NAMALWA (cell line): Measurements from ENCODE around the gene SFSWAP.

ENCODE experiments used
- DNase-seq: peaks from one replicate; pipeline ENCODE4 v3.0.0-alpha.2; 2015; ENCODE audit warnings: low spot score

Gene SFSWAP

DNA sequence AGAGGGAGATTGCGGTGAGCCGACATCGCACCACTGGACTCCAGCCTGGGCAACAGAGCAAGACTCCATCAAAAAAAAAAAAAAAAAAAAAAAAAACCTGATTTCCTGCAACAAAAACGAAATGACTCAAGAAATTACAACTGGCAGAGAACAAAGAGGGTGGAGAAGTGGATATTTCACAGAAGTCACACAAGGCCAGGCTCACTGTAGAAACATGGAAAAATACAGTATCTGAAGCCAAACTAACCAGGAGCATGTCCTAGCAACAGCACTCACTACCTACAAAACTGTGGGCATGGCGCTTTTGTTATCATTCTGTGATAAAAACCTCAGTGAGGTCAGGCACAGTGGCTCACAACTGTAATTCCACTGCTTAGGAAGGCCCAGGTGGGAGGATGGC lies 105.6 kb downstream of the SFSWAP start:
- DNase-seq: no peak

DNA sequence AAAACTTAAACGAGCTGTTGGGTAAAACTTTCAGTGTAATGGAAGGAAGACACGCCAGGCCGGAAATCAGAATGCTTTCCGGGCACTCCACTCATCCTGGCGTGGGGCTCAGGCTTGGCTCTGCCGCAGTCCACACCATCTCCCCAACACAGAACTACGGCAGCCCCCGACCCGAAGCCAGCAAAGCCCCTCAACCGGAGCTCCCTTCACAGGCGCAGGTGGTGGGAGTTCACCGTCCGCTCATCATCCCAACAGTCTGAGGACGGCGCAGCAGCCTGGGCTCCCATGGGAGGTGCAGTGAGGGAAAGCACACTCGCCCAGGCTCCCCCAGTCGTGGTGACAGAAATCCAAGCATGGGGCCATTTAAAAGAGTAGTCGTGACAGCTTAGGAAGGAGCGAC lies 106.4 kb downstream of the SFSWAP start:
- no peak for DNase-seq

DNA sequence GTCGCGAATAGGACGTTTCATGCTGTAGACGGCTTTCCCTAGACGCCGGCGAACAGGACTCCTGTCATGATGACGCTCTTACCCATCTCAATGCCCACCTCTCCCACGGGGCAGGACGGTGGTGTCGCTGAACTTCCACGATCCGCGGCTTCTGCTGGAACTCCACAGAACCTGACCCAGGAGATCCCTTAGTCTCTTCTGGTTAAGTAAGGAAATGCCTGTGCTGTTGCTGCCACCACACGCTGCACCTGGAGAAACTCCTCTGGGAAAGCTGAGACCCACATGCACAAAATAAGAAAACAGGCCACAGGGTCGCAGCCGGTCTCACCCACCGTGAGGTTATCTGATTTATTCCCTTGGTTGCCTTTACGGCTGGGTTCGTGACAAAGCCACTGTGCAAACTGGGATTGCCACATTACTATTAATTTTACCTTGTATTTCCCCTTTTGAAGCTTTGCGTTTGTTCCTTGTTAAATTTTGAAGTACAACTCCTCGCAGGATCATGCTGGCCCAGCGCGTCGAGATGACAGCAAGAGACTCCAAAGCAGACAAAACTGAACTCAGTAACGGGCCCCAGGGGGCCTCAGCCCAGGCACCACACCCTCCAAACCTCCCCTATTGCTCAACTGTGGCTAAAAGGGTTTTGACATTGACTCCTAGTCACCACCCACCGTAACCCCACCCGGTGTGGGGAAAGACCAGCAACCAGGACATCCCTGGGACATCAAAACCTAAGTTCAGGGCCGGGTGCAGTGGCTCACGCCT lies 108.1 kb downstream of the SFSWAP start:
- DNase-seq: no peak

DNA sequence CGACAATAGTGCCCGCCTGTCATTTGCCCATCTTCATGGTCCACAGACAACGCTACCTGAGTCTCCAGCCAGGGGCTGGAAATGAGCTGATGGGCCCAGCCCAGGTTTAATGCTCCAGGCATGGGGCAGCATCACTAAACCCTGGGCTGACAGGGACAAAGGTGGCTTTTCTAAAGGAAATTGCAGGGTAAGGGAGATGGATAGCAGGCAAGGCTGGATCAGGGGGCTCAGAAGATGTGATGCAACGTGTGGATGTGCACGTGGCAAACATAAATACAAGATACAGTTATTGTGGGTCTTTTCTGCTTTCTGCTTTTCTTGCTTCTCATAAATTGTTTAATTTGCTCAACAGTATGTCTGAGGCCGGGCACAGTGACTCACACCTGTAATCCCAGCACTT lies 113.6 kb downstream of the SFSWAP start:
- DNase-seq: no peak

DNA sequence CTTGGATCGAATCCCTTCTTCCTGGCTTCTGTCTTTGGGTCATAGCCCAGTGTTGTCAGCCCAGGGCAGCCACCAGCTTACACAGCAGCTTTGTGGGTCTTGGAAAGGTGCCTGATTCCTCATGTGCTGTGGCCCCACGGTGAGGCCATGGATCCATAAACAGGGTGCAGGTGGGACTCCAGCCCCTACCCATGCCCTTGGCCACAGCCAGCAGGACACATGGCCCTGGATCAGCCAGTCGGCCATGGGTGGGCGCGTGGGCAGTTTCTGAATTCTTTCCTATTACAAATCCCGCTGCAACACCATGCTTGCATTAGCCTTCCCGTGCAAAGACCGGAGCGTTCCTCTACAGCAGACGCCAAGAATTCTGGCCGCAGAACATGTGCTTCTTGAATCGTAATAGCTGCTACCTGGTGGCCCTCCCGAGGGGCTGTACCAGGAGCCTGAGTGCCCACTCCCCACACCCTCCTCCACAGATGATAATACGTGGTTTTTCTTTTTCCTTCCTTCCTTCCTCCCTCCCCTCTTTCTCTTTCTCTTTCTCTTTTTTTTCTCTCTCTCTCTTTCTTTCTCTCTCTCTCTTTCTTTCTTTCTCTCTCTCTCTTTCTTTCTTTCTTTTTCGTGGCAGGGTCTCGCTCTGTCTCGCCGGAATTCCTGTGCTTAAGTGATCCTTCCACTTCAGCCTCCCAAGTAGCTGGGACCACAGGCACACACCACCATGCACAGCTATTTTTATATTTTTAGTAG lies 114.4 kb downstream of the SFSWAP start:
- DNase-seq: no peak

DNA sequence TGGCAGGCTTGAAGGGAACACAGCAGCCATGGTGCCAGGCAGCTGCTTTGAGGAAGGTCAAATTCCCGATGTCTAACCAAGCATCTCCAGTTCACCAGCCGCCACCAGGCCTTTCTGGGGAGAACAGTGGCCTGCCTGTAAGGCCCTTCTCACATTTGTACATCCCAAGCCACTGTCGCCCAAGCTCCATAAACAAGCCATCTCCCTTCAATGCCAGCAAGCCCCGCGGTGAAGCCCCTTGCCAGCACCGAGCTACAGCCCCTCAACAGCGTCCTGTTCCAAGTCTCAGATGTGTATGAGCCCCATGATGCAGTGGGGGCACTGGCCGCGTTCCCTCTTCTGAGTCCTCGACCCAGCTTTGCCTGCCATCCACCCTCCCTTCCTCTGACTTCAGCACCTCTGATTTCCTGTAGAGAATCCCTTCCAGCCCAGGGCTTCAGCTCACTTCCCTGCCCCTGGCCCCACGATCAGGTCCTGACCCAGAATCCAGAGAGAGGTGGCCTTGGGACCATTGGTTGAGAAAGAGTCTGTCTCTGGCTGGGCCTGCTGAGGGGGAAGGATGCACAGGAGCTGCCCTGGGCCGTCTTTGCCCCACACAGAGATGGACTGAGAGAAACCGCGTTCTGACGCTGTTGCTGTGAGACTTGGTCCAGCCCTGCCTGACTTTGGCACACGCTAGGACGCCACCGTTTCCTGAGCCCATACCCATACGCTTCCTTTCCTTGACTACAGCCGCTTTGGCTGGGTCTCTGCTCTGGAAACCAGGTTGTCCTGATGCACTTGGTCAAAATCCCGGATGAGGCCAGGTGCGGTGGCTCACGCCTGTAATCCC lies 115.4 kb downstream of the SFSWAP start:
- no peak for DNase-seq

DNA sequence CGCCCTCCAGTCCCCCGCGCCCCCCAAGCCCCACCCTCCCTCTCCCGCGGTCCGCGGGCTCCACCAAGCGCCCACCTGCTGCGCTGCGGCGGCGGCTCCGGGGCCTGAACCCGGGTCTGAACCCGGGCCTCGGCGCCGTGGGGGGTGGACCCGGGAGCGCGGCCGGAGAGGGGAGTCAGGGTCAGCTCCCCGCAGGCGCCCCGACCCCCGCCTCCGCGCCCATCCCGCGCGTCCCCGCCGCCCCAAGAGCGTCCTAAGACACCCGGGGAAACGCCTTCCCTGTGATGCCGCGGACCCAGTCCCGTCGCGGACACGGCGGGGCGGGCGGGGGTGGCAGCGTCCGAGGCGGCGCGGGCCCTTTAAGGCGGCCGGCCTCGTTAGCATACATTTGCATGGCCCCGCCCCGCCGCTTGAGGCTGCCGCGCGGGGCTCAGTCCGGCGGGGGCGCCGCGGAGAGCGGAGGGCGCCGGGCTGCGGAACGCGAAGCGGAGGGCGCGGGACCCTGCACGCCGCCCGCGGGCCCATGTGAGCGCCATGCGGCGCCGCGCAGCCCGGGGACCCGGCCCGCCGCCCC lies 117.2 kb downstream of the SFSWAP start, which contains the start of gene MMP17:
Gene MMP17 (plus strand): TSS at position 433 of the 574 bp plus-strand sequence. CDS start 102 bp downstream, at position 535.
- no peak for DNase-seq

DNA sequence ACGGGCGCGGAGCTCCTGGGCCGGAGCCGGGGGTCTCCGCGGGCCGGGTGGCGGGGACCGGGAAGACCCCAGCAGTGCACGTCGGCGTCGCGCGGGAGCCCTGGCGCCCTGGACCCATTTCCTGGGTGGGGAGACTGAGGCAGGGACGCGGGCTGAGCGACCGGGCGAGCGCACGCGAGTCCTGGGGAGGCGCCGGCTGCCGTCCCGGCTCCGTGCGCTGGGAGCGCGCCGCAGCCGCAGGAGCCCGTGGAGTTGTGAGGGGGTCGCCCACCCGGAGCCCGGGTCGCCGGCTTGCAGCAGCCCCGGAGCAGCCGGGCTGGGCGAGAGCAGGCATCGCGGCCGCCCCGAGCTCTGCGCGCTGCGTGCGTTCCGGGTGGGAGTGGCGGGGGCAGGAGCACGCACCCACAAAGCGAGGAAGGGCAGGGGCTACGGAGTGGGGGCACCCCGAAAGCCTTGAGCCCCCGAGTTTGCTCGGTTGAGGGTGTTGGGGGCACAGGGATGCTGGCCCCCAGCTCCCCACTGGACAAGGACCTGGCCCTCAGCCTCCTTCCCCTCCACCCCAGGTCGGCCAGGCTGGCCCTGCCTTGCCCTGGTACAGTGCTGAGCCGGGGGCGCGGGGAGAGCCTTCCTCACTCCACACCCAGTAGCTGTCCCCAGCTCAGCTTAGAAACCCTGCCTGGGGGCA lies 117.9 kb downstream of the SFSWAP start:
- DNase-seq: no peak

DNA sequence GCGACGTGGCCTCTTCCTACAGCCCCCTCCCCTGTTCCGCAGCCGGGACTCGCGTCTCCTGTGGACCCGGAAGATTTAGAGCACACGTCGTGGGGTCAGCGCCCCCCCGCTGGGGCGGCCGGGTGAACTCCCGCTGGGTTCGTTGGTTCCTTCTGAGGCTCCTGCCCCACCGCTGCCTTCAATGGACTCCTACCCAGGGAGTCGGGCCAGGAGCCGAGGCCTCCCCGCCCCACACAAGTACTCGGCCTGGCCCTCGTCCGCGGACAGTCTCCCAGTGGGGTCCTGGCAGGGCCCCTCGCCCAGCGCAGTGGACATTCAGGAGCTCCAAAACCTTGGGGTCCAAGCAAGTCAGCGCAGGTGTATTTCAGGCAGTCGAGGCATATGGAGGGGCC lies 118.5 kb downstream of the SFSWAP start:
- no peak for DNase-seq

DNA sequence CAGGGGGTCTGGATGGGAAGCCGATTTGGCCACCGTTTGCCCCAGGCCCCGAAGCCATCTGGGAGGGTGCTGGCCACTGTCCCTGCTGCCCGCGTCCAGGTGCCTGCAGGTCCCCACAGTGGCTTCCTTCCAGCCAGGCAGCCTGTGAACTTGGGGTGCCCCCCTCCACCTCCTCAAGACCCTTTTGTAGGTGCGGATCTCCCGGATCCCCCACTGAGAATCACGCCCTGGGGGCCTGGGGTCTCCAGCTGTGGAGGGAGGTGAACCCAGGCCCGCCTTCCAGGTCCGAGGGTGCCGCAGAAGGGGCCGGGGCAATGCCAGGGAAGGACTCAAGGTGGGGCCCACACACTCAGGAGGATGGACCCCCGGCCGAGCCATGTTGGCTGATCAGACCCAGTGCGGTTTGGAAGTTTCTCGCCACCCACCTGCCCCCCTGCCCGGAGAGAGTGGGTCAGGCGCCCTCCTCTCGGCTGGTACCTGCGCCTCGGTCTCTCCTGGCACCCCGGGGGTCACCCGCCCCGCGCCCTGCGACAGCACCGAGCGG lies 119.0 kb downstream of the SFSWAP start:
- DNase-seq: no peak

DNA sequence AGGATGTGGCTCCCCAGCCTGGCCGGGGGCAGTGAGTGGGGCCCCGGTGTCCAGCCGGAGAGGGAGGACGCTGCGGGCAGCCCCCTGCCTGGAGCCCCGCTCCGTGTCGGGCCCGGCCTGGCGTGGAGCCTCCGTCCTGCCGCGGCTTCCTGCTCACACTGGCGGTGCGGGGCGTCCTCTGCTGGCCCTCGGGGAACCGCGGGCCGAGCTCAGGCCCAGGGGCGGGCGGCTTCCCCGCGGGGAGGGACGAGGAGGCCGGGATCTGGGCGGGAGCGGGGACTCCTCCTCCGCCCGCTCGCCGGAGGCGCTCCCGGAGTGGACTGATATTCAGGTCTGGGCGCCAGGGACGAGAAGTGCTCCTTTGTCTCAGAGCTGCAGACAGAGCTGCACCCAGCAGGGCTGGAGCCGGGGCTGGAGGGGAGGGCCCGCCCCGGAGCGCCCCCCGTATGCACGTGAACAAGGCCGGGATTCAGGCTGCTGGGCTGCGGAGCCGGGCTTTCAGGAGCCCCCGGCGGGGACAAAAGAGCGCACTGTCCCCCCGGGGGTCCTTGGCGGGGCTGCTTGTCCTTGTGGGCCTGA lies 119.5 kb downstream of the SFSWAP start:
- DNase-seq: no peak

DNA sequence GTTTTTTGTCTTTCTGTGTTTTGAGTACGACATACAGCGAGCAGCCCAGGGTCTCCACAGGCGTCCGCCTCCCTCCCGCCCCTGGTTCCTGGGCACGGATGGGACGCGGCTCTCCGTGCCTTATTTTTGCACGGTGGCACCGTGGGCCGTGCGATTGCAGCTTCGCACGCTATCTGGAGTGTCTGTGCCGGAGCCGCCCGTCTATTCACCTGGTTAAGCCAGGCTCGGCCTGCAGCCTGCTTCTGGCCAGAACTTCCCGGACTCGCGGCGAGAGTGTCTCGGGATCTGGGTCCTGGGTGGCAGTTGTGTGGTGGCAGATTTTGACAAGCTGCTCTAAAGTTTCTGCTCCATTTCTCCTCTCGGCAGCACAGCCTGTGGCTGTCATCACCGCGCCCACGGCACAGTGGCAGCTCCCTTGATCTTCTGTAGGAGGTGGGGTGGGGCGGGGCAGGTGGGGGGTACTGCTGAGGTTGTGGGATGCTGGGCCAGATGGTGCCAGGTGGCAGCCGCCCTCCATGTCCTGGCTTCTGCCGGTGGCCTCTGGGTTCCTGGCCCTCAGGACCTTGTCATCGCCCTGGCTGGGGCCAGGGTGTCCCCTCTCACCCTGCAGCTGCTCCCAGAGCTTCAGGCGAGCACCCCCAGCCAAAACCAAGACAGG lies 120.2 kb downstream of the SFSWAP start:
- no peak for DNase-seq

DNA sequence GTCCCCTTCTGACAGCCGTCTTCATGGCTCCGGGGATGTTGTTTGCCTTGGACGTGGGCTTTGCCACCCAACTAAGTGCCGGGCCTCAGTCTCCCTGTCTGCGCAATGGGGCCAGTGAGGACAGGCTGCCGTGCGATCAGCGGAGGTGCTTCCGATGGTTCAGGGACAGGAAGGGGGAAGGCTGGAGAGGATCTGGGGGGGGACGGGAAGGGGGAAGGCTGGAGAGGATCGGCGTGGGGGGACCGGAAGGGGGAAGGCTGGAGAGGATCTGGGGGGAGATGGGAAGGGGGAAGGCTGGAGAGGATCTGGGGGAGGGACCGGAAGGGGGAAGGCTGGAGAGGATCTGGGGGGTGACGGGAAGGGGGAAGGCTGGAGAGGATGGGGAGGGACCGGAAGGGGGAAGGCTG lies 120.7 kb downstream of the SFSWAP start:
- no peak for DNase-seq

DNA sequence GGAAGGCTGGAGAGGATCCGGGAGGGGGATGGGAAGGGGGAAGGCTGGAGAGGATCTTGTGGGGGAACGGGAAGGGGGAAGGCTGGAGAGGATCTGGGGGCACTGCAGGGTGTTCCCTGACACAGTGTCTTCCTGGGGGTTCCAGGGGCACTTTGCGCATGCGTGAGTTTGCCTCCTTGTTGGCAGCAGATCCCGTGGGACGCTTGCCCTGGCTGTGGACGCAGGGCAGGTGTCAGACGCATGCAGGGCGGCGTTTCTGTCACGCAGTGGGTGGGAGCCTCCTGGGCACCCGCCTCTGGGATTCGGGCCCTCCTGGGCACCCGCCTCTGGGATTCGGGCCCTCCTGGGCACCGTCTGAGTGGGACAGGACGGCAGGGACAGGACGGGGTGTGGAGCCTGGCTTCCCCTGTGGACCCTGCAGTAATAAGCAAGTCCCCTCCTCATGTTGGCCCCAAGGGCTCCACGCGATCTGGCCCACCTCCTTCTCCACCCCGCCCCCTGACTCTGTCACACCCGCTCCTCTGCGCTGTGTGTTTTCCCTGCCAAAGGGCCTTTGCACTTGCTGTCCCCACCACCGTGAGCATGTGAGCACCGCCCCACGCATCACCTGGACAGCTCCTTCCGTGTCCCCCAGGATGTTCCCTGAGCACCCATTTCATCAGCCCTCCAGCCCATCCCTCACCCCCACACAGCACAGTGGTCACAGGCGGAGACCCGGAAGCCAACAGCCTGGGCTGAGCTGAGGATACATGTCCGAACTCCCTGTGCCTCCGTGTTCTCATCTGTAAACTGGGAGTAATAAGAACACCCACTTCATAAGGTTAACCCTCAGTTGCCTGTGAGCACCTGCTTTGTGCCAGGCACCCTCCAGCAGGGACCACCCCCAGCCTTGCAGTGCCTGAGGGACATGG lies 121.7 kb downstream of the SFSWAP start:
- DNase-seq: no peak

DNA sequence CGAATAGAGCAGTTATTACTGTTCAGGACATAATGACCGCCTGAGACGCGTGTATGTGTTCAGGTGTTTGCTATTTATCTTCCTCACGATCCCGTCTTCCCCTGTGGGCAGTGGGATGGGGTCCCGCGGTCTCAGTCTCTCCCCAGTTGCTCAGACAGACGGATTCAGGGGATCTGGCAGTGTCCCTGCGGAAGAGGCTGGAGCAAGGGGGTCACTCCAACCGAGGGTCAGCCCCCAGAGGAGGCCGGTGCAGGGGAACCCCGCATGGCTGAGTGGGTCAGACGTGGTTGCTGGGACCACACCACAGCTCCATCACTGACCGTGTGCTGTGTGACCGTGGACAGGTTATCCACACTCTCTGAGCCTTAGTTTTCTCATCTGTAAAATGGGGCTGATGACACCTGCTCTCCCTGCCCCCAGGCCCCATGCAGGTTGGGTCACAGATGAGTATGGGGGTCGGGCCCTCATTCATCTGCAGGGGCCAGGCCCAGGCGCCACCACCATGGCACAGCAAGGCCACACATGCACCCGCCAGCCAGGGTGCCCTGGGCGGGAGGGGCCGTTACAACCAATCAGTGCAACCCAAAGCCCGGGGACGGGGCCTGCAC lies 122.5 kb downstream of the SFSWAP start:
- DNase-seq: no peak

DNA sequence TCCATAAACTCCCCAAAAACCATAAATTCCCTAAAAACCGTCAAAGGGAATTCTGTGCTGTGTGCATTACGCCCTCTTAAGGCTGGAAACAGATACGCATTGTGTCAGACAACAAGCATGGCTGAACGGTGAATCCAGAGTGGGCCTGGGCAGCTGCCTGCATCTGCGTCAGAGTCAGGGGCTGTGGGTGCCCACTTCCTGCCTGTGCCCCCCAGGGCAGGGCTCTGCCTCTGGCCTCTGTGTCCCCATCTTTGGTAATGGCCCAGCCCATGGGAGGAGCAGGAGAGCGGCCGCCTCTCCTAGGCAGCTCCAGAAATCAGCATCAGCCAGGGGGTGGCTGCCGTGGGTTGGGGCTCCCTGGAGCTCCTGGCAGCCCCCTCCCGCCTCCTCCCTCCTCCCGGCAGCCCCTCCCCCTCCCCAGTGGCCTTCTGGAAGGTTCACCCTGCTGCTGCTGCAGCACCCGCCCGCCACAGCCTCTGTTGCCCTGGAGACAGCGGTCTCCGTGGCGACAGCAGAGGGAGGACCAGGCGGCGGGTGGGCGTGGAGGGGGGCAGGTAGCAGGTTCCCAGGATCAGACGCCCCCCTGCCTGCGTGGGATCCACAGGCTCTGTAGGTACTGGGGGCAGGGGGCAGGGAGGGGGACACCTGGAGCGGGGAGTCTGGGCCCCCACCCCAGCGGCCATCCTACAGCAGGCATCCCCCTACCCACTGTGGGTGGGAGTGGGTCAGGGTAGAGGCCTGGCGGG lies 123.2 kb downstream of the SFSWAP start:
- no peak for DNase-seq

DNA sequence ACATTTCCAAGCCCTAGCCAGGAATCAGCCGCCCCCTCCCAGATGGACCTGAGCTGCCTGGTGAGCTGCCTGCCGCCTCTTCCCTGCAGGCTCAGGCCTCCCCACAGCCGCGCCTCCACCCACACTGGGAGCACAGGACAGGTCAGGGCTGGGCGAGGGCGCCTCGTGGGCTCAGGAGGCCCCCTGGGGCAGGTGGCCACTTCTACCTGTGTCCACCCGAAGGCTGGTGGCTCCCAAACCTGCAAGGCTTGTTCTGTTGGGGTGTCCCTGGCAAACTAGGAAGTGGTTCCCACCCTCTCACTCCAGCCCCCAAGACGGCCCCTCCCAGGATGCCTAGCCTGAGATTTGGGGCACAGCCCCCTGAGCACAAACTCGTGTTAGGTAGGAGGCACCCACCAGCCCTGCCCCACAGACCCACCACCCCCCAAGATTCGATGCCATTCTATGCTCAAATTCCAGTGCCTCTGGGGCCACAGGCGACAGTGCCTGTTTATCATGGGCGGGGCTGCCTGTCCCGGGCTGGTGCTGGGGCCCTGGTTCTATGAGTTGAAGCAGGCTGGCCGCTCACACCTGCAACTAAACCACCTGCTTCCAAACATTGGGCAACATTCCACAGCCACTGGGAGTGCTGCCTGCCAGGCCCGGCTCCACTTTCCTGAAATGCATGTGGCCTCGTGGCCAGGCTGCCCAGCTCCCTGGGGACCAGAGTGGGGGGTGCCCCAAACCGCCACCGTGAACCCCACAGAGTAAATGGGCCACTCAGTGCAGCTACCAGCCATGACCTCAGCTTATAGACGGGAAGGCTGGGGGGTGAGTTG lies 124.1 kb downstream of the SFSWAP start:
- DNase-seq: no peak
